Mucosa of stomach (tissue), 1 donor: Measurements from ENCODE around the gene ABCG8.

Source experiments
- H3K27me3 ChIP-seq: one replicate; pipeline ENCODE4 v1.7.0; 2013; ENCODE audit warnings: mild to moderate bottlenecking, low read length; ENCODE audit not compliant: control insufficient read depth, insufficient read depth
- H3K36me3 ChIP-seq: one replicate; pipeline ENCODE4 v1.7.0; 2013; ENCODE audit warnings: low read length; ENCODE audit not compliant: control insufficient read depth, insufficient read depth
- H3K4me1 ChIP-seq: one replicate; pipeline ENCODE4 v1.7.0; 2013; ENCODE audit warnings: mild to moderate bottlenecking, low read length; ENCODE audit not compliant: control insufficient read depth, insufficient read depth
- H3K4me3 ChIP-seq: one replicate; pipeline ENCODE4 v1.7.0; 2013; ENCODE audit warnings: low read length
- H3K9ac ChIP-seq: one replicate; pipeline ENCODE4 v1.7.0; 2013; ENCODE audit warnings: mild to moderate bottlenecking, low read length, moderate library complexity
- H3K9me3 ChIP-seq: one replicate; pipeline ENCODE4 v1.7.0; 2013; ENCODE audit warnings: mild to moderate bottlenecking, low read length, moderate library complexity; ENCODE audit not compliant: control insufficient read depth
- donor health status: Pancreatic carcinoma.

The ABCG8 gene

DNA sequence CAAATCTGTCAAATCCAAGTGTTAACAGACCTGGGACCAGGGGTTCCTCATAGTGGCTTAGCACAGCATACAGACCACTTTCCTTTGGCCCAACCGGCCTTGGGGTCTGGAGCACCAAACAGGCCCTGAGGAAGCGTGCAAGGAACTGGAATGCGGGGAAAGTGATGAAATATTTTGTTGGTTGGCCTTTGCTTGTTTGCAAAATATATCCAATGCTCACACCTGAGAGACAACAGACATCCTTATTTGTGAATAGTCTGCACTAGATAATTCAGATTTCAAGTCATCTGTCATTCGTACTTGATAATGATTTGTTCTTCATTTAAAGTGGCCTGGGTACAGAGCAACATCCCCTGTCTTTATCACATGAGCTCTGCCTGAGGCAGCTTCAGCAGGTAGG lies 43.5 kb downstream of the ABCG8 start:
- Histone ChIP-seq H3K4me3 (no peak overlapping the region), H3K4me1 (peaks cover 21% of the 10 kb centered on the region), H3K9me3 (no peaks in the 10 kb centered on the region), H3K27me3 (no peaks in the 10 kb centered on the region), H3K36me3 (no peaks in the 10 kb centered on the region), H3K9ac (no peak overlapping the region)

DNA sequence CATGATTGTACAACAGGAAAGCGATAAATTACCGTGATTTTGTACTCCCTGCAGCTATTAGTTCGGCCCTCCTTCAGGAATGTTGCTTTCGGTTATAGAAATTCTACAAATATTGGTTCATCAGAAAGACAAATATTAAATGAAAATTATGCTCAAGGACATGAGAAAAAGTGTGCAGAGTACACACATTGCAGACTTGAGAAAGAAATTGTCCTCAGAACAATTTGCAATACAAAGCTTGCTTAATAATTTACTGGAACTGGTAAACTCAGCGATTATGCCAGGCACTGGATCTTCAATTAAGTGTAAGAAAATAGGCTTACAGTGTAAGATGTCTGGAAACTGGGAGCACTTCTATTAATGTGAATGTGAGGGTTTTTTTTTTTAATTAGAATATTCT lies 45.9 kb downstream of the ABCG8 start:
- Histone ChIP-seq H3K4me3 (no peak overlapping the region), H3K27me3 (no peaks in the 10 kb centered on the region), H3K36me3 (no peaks in the 10 kb centered on the region), H3K9ac (no peak overlapping the region), H3K4me1 (peaks cover 21% of the 10 kb centered on the region), H3K9me3 (no peaks in the 10 kb centered on the region)

DNA sequence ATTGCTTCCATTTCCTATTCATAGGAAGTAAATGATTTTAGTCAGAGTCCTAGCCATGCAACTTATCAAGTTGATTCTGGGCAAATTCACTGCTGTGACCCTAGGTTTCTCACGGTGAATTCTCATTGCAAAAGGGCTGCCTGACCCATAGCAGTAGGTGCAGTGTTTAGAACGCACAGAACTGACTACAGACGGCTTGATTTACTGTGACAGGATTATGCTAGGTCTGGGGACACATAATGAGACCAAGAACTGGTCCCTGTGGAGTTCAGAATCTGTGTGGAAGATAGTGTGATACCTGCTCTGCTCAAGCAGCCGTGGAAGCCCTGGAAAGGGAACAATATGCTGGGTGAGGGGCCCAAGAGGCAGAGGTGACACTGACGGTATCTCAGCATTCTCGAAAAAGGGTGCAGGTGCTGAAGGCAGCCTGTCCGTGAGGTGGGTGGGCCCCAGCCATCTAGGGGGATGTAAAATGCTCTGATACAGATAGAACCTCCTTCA lies 46.4 kb downstream of the ABCG8 start:
- H3K9me3 ChIP-seq, result no peaks in the 10 kb centered on the region
- H3K4me1 ChIP-seq, result peaks cover 21% of the 10 kb centered on the region
- no peaks in the 10 kb centered on the region for H3K27me3 ChIP-seq
- no peak overlapping the region for H3K4me3 ChIP-seq
- H3K9ac ChIP-seq, result no peak overlapping the region
- no peaks in the 10 kb centered on the region for H3K36me3 ChIP-seq

GRCh38 chr2:43887176-43887575 lies 48.4 kb downstream of the ABCG8 start:
- H3K4me1 ChIP-seq, result peaks cover 10% of the 10 kb centered on the region
- H3K36me3 ChIP-seq, result no peaks in the 10 kb centered on the region
- H3K9me3 ChIP-seq, result no peaks in the 10 kb centered on the region
- no peaks in the 10 kb centered on the region for H3K27me3 ChIP-seq
- H3K9ac ChIP-seq, result no peak overlapping the region
- no peak overlapping the region for H3K4me3 ChIP-seq

GRCh38 chr2:43889416-43889815 lies 50.6 kb downstream of the ABCG8 start:
- Histone ChIP-seq H3K4me1 (peaks cover 10% of the 10 kb centered on the region), H3K27me3 (no peaks in the 10 kb centered on the region), H3K9ac (no peak overlapping the region), H3K9me3 (no peaks in the 10 kb centered on the region), H3K4me3 (no peak overlapping the region), H3K36me3 (no peaks in the 10 kb centered on the region)

- Histone ChIP-seq H3K27me3 (no peaks in the 10 kb centered on the region), H3K4me1 (no peaks in the 10 kb centered on the region), H3K4me3 (no peak overlapping the region), H3K9ac (no peak overlapping the region), H3K9me3 (no peaks in the 10 kb centered on the region), H3K36me3 (no peaks in the 10 kb centered on the region)
Measured at GRCh38 chr2:43890855-43891254, 52.1 kb downstream of the ABCG8 start.

DNA sequence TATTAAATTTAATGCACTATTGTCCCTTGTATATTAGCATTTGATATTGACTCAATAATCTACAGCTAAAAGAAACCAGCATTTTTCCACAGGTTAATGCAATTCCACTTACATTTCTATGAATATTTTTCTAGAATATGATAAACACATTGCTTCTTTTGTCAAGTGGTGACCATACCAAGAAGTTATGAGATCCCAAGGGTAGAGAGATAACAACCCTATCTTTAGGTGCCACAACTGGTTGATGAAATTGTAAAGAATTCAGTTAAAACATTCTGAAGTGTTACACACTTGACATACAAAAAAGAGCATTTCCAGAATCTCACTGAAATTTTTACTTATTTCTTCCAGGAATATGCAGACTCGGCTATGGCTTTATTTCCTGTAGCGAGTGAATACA lies 56.0 kb downstream of the ABCG8 start:
- Histone ChIP-seq H3K9me3 (no peaks in the 10 kb centered on the region), H3K4me1 (peaks cover 6% of the 10 kb centered on the region), H3K36me3 (no peaks in the 10 kb centered on the region), H3K4me3 (no peak overlapping the region), H3K9ac (no peak overlapping the region), H3K27me3 (no peaks in the 10 kb centered on the region)

GRCh38 chr2:43896906-43897305 lies 58.1 kb downstream of the ABCG8 start:
- H3K9me3 ChIP-seq, result no peaks in the 10 kb centered on the region
- no peak overlapping the region for H3K9ac ChIP-seq
- H3K4me3 ChIP-seq, result no peak overlapping the region
- H3K36me3 ChIP-seq, result no peaks in the 10 kb centered on the region
- peaks cover 6% of the 10 kb centered on the region for H3K4me1 ChIP-seq
- H3K27me3 ChIP-seq, result no peaks in the 10 kb centered on the region

DNA sequence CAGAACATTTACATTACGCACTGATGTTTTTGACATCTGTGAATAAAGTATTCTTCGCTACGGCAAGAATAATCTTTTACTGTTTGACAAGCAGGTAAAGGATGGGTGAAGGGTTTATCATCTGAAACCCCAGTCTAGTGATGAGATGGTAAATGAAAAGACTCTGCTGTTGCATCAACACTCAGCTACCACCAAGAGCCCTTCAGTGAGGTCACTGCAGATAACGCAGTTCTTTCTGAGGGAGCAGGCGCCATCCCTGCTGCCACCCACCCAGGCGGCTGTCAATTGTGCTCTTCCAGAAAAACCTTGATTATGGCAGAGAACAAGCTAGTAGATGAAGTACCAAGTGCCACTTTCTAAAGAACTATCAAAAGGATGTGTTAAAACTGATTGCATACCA lies 58.7 kb downstream of the ABCG8 start:
- Histone ChIP-seq H3K9ac (no peak overlapping the region), H3K27me3 (no peaks in the 10 kb centered on the region), H3K9me3 (no peaks in the 10 kb centered on the region), H3K36me3 (no peaks in the 10 kb centered on the region), H3K4me3 (no peak overlapping the region), H3K4me1 (peaks cover 6% of the 10 kb centered on the region)

DNA sequence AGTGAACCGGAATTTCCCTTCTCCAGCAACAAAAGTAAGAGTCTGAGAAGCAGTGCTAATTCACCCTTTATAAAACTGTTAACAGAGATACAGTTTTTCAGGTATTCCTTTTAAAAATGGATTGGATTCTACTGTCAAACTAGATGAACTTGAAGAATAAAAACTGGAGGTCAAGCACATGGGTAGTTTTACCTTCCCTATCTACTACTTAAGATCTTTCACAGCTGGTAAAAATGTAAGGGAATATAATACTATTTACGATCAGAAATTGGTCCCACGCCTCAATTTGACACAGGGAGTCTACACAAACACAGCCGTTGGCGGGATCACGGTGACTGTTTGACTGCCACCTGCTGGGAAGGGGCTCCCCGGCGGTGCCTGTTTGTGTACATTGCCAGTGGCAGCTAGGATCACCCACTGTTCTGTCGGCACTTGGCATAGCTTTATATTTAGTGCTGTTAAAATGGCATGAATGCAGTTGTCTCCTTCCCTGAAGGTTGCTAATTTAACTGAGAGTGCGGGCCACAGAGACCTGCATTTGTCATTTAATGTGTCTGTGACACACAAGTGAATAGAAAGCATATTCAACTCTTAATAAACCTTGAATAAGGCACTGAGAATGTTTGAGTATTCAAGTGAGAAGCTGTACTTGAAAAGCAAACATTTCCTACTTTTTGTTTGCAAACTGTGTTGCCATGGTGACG lies 59.5 kb downstream of the ABCG8 start:
- H3K4me1 ChIP-seq, result peaks cover 6% of the 10 kb centered on the region
- H3K9me3 ChIP-seq, result no peaks in the 10 kb centered on the region
- H3K27me3 ChIP-seq, result no peaks in the 10 kb centered on the region
- H3K4me3 ChIP-seq, result no peak overlapping the region
- no peaks in the 10 kb centered on the region for H3K36me3 ChIP-seq
- no peak overlapping the region for H3K9ac ChIP-seq

GRCh38 chr2:43898838-43899346 lies 60.1 kb downstream of the ABCG8 start:
- no peaks in the 10 kb centered on the region for H3K36me3 ChIP-seq

GRCh38 chr2:43899589-43899988 lies 60.8 kb downstream of the ABCG8 start:
- Histone ChIP-seq H3K27me3 (no peaks in the 10 kb centered on the region), H3K9me3 (no peaks in the 10 kb centered on the region), H3K4me3 (no peak overlapping the region), H3K36me3 (no peaks in the 10 kb centered on the region), H3K4me1 (peaks cover 6% of the 10 kb centered on the region), H3K9ac (no peak overlapping the region)

More at GRCh38 chr2:43898838-43899346, 60.1 kb downstream of the ABCG8 start:
- Histone ChIP-seq H3K4me1 (peaks cover 6% of the 10 kb centered on the region), H3K27me3 (no peaks in the 10 kb centered on the region), H3K9me3 (no peaks in the 10 kb centered on the region), H3K4me3 (no peak overlapping the region), H3K9ac (no peak overlapping the region)
